K562 (cell line): ENCODE measurements around the gene SFMBT2. TPM values are rescaled to one million over a fixed set of nuclear protein-coding genes. Genes with fewer than 3 reads are reported as not detected.

Source experiments
- ATAC-seq: fragments of 200-7000 bp; cut with Tn5 transposase; 3 replicates; pipeline ENCODE4 v1.9.1; 2020; ENCODE audit warnings: moderate library complexity
- BruUV-seq: library from RNA; stranded (reverse); fragments of 400-500 nt; replicated peaks from 2 replicates; lab custom pipeline; 2021; lab: Mats Ljungman, UMichigan
- CTCF ChIA-PET: fragments of 300-600 bp; formaldehyde crosslinking; extraction: SDS; loops from one replicate; lab custom pipeline; 2021; ENCODE audit warnings: low intra/inter-chr PET ratio; lab: Yijun Ruan, JAX
- POLR2A ChIA-PET: fragments of 300-600, 350-650 bp; sonication (Branson Sonifier 250); formaldehyde crosslinking; extraction: SDS; loops from one replicate; lab custom pipeline; 2021; ENCODE audit warnings: antibody characterized with exemption, inconsistent platforms; lab: Yijun Ruan, JAX
- DNase-seq, 4 experiments: peaks; one replicate each; pipeline versions ENCODE4 v3.0.0 to v3.0.0-alpha.2; 2011 to 2018; ENCODE audit warnings: low spot score in 3 of 4, mixed read lengths in 3 of 4; ENCODE audit errors: extremely low read depth in 1 of 4
- FAIRE-seq: peaks from 2 replicates; lab custom pipeline; 2011; peaks lifted over from hg19 to GRCh38; lab: Jason Lieb, UNC
- H2AFZ ChIP-seq: 2 replicates; pipeline ENCODE4 v1.6.0; 2011; ENCODE audit warnings: low read depth, low read length, control low read depth, inconsistent platforms
- H3K27ac ChIP-seq: fragments of 200-600 bp; 3 replicates; pipeline ENCODE4 v1.8.0; 2011; ENCODE audit warnings: low read depth, mild to moderate bottlenecking, control low read depth, inconsistent platforms, low read length, moderate library complexity, mixed read lengths; ENCODE audit errors: extremely low read depth
- H3K27me3 ChIP-seq, 2 experiments: fragments of 300-600 bp in 1 of 2; 2 replicates in 1 of 2; 3 replicates in 1 of 2; pipeline versions ENCODE4 v1.6.0 to v1.8.0; 2011; ENCODE audit warnings: inconsistent platforms in 2 of 2, low read length in 2 of 2, mild to moderate bottlenecking in 1 of 2, mixed read lengths in 1 of 2, moderate library complexity in 1 of 2; ENCODE audit not compliant: control insufficient read depth in 2 of 2, insufficient read depth in 2 of 2
- H3K36me3 ChIP-seq: fragments of 300-600 bp; 3 replicates; pipeline ENCODE4 v1.8.0; 2011; ENCODE audit warnings: mild to moderate bottlenecking, low read length, inconsistent platforms; ENCODE audit not compliant: control insufficient read depth, insufficient read depth
- H3K4me1 ChIP-seq, 2 experiments: fragments of 200-600 bp in 1 of 2; replicated peaks in 1 of 2; 2 replicates in 1 of 2; 3 replicates in 1 of 2; pipeline versions ENCODE4 v1.5.1 to v1.8.0; 2011; ENCODE audit warnings: inconsistent platforms in 2 of 2, low read length in 2 of 2, mild to moderate bottlenecking in 1 of 2, mixed read lengths in 1 of 2, moderate library complexity in 1 of 2; ENCODE audit not compliant: control insufficient read depth in 2 of 2, insufficient read depth in 2 of 2
- H3K4me2 ChIP-seq: 2 replicates; pipeline ENCODE4 v1.6.1; 2011; ENCODE audit warnings: low read length, control low read depth, inconsistent platforms, mixed read lengths; ENCODE audit not compliant: insufficient read depth
- H3K4me3 ChIP-seq: fragments of 200-600 bp; sonication (generic), shearing (Covaris generic); 2 replicates; pipeline ENCODE4 v1.5.1; 2016; ENCODE audit warnings: control low read depth, inconsistent platforms
- H3K79me2 ChIP-seq: fragments of 200-600 bp; 3 replicates; pipeline ENCODE4 v1.8.0; 2011; ENCODE audit warnings: low read length, inconsistent platforms; ENCODE audit not compliant: control insufficient read depth, insufficient read depth
- H3K9ac ChIP-seq, 2 experiments: 2 replicates each; pipeline versions ENCODE4 v1.6.0 to v1.6.1; 2011; ENCODE audit warnings: low read depth in 2 of 2, low read length in 2 of 2, control low read depth in 1 of 2, inconsistent platforms in 1 of 2, mild to moderate bottlenecking in 1 of 2, mixed read lengths in 1 of 2; ENCODE audit not compliant: insufficient read depth in 1 of 2
- H3K9me1 ChIP-seq: one replicate; pipeline ENCODE4 v1.6.0; 2011; ENCODE audit warnings: inconsistent platforms, mild to moderate bottlenecking, low read length, moderate library complexity; ENCODE audit not compliant: control insufficient read depth, insufficient read depth
- H3K9me3 ChIP-seq: replicated peaks from 2 replicates; pipeline ENCODE4 v1.5.1; 2011; ENCODE audit warnings: low read depth, low read length, inconsistent platforms; ENCODE audit not compliant: control insufficient read depth, insufficient read depth
- H4K20me1 ChIP-seq: replicated peaks from 2 replicates; pipeline ENCODE4 v1.6.1; 2011; ENCODE audit warnings: low read length, inconsistent platforms, mixed read lengths; ENCODE audit not compliant: control insufficient read depth, insufficient read depth
- CREB5 ChIP-seq: fragments of 250-450 bp; sonication (Bioruptor Pico); IDR thresholded peaks from 2 replicates; pipeline ENCODE4 v1.5.0; 2020; ENCODE audit warnings: mild to moderate bottlenecking
- ZNF134 ChIP-seq: fragments of 250-450 bp; sonication (Bioruptor Pico); conservative IDR thresholded peaks from 2 replicates; pipeline ENCODE4 v1.4.0; 2020
- ZNF764 ChIP-seq: fragments of 250-450 bp; sonication (Bioruptor Pico); IDR thresholded peaks from 2 replicates; pipeline ENCODE4 v1.4.0; 2020; ENCODE audit warnings: low read depth, mild to moderate bottlenecking, moderate library complexity
- WGBS: fragments of 100-300 bp; shearing (Covaris generic); methylation state at CpG from one replicate; pipeline ENCODE4 v1.1.6; 2016; ENCODE audit warnings: low coverage, mixed read lengths; ENCODE audit not compliant: insufficient coverage; ENCODE audit errors: missing lambda C conversion rate; 5-methylcytosine and 5-hydroxymethylcytosine counted together
- in situ Hi-C: fragments of 300-500 bp; cut with MboI; formaldehyde crosslinking; loops from 4 replicates; pipeline ENCODE4 v1.15.0; 2018; ENCODE audit warnings: inconsistent platforms, mixed read lengths
- intact Hi-C: fragments of 100-400 bp; cut with micrococcal nuclease; formaldehyde crosslinking; loops from 2 replicates; pipeline ENCODE4 v1.14.2; 2022
- polyA plus RNA-seq, 8 experiments: library from polyadenylated mRNA; depleted of rRNA in 4 of 8; stranded (reverse) in 5 of 8; unstranded in 3 of 8; fragments of >200 nt; fragmentation: Nextera tagmentation in 2 of 8; fragmentation: Illumina TruSeq in 1 of 8; extraction: Ambion mirVana in 2 of 8; extraction: Trizol in 1 of 8; gene quantifications; 2 replicates each; pipeline versions ENCODE4 v1.2.1 to v1.2.3, GENCODE V29; 2011 to 2014; ENCODE audit warnings: inconsistent platforms in 1 of 8, missing spikeins in 1 of 8
- total RNA-seq, 7 experiments: library from RNA; depleted of rRNA in 6 of 7; stranded (reverse); fragments of >200 nt in 6 of 7; fragmentation: Illumina TruSeq in 2 of 7; extraction: Trizol in 2 of 7; gene quantifications; 2 replicates each; pipeline versions ENCODE4 v1.2.1 to v1.2.3, GENCODE V29; 2011 to 2021; ENCODE audit warnings: low replicate concordance in 1 of 7

The SFMBT2 gene
- total and polyA plus RNA-seq, 9 of the 15 experiments (the other 6 are each of a cell fraction or from before 2014, with no cell fraction given), result 1.2 to 13.6 (median 7.6) TPM

- TF ChIP-seq CREB5 (CRISPR knock-in tag) (no peak), ZNF134 (no peak), ZNF764 (CRISPR knock-in tag) (no peak)
- ATAC-seq, result no peak
- 2% methylated on average over 7 of the region's 7 CpGs for WGBS
- H3K9me3 ChIP-seq, result no peaks in the 10 kb centered on the region; the same call in none of the 2 replicates
- no peaks in the 10 kb centered on the region for H3K36me3 ChIP-seq
- H3K79me2 ChIP-seq, result no peaks in the 10 kb centered on the region
- intact Hi-C loops, result no loop called here
- ChIA-PET CTCF (no interaction called here), POLR2A (interaction anchor here (0.9 to 1.6 kb wide), 2 partner anchors 37 to 316 kb away, joined by 3 to 4 read pairs; no protein-coding TSS in a partner anchor)
- H2AFZ ChIP-seq, result no peak overlapping the region
- H3K9me1 ChIP-seq, result no peaks in the 10 kb centered on the region
- H3K4me2 ChIP-seq, result no peak overlapping the region
- no peak for FAIRE-seq
- no peaks in the 10 kb centered on the region for H4K20me1 ChIP-seq
- in situ Hi-C loops, result no loop called here
- no peak for DNase-seq
- no peak overlapping the region for H3K9ac ChIP-seq
- no peak overlapping the region for H3K27ac ChIP-seq
- no TSS peak for BruUV-seq
- H3K27me3 ChIP-seq, result peaks cover 15 to 25% of the 10 kb centered on the region in 2 experiments; a peak in 4 of 5 replicates
- H3K4me1 ChIP-seq, result no peaks in the 10 kb centered on the region
- H3K4me3 ChIP-seq, result no peak overlapping the region
These were observed 34.8 kb upstream of the SFMBT2 start for GRCh38 chr10:7445474-7446185.
